HEK293T (cell line): ENCODE measurements around the gene MBD3L4.

ENCODE experiments used
- CTCF ChIA-PET: fragments of 350-600 bp; formaldehyde crosslinking; extraction: SDS; loops from one replicate; lab custom pipeline; 2021; ENCODE audit warnings: antibody characterized with exemption, inconsistent platforms; lab: Yijun Ruan, JAX
- POLR2A ChIA-PET: fragments of 350-600 bp; formaldehyde crosslinking; extraction: SDS; loops from one replicate; lab custom pipeline; 2020; ENCODE audit warnings: antibody characterized with exemption, inconsistent platforms; lab: Yijun Ruan, JAX
- DNase-seq: peaks from one replicate; pipeline ENCODE4 v3.0.0; 2012; ENCODE audit warnings: mixed read lengths; ENCODE audit errors: extremely low spot score
- ARNT ChIP-seq: fragments of 450-650 bp; IDR thresholded peaks from 2 replicates; pipeline ENCODE4 v1.6.1; 2017; ENCODE audit warnings: mild to moderate bottlenecking
- BHLHE40 ChIP-seq: fragments of 450-650 bp; IDR thresholded peaks from 2 replicates; pipeline ENCODE4 v1.6.1; 2016; ENCODE audit warnings: mild to moderate bottlenecking, moderate library complexity, borderline replicate concordance
- CTBP1 ChIP-seq: fragments of 450-650 bp; IDR thresholded peaks from 2 replicates; pipeline ENCODE4 v1.6.1; 2016; ENCODE audit warnings: borderline replicate concordance
- ELF4 ChIP-seq: fragments of 450-650 bp; IDR thresholded peaks from 2 replicates; pipeline ENCODE4 v1.6.1; 2017; ENCODE audit warnings: antibody characterized with exemption
- FOXA1 ChIP-seq: fragments of 450-650 bp; IDR thresholded peaks from 2 replicates; pipeline ENCODE4 v1.6.1; 2016; ENCODE audit warnings: mild to moderate bottlenecking
- FOXK2 ChIP-seq: fragments of 450-650 bp; IDR thresholded peaks from 2 replicates; pipeline ENCODE4 v1.6.1; 2016; ENCODE audit warnings: mild to moderate bottlenecking
- FOXM1 ChIP-seq: fragments of 450-650 bp; IDR thresholded peaks from 2 replicates; pipeline ENCODE4 v1.6.1; 2017; ENCODE audit warnings: mild to moderate bottlenecking, borderline replicate concordance
- HDGF ChIP-seq: fragments of 450-650 bp; IDR thresholded peaks from 2 replicates; pipeline ENCODE4 v1.6.1; 2017; ENCODE audit warnings: antibody characterized with exemption, borderline replicate concordance
- L3MBTL2 ChIP-seq: fragments of 450-650 bp; conservative IDR thresholded peaks from 2 replicates; pipeline ENCODE4 v1.6.1; 2016; ENCODE audit warnings: mild to moderate bottlenecking
- LEF1 ChIP-seq: fragments of 450-650 bp; IDR thresholded peaks from 2 replicates; pipeline ENCODE4 v1.6.1; 2017; ENCODE audit warnings: mild to moderate bottlenecking, borderline replicate concordance
- NFRKB ChIP-seq: fragments of 450-650 bp; IDR thresholded peaks from 2 replicates; pipeline ENCODE4 v1.6.1; 2016; ENCODE audit warnings: mild to moderate bottlenecking, moderate library complexity
- PKNOX1 ChIP-seq: fragments of 450-650 bp; IDR thresholded peaks from 2 replicates; pipeline ENCODE4 v1.6.1; 2016
- SP1 ChIP-seq: fragments of 450-650 bp; IDR thresholded peaks from 2 replicates; pipeline ENCODE4 v1.6.1; 2017
- SUZ12 ChIP-seq: fragments of 450-650 bp; IDR thresholded peaks from 2 replicates; pipeline ENCODE4 v1.6.1; 2016; ENCODE audit warnings: mild to moderate bottlenecking
- TARDBP ChIP-seq: fragments of 450-650 bp; IDR thresholded peaks from 2 replicates; pipeline ENCODE4 v1.6.1; 2016
- ZNF384 ChIP-seq: fragments of 450-650 bp; IDR thresholded peaks from 2 replicates; pipeline ENCODE4 v1.6.1; 2016

The MBD3L4 gene

GRCh38 chr19:7004313-7004931 is 35.6 kb downstream of the MBD3L4 start:
- ChIA-PET CTCF (no interaction called here), POLR2A (no interaction called here)
- TF ChIP-seq SUZ12 (no peak), ARNT (no peak), NFRKB (no peak), BHLHE40 (no peak), LEF1 (no peak), HDGF (no peak), FOXM1 (no peak), L3MBTL2 (no peak), FOXA1 (no peak), ZNF384 (no peak), PKNOX1 (no peak), FOXK2 (no peak), TARDBP (no peak)
- DNase-seq = no peak

GRCh38 chr19:7000816-7001215 is 39.2 kb downstream of the MBD3L4 start:
- no peak for DNase-seq
- ChIA-PET CTCF (interaction anchor here (0.7 kb wide), 1 partner anchor 16 kb away, joined by 3 read pairs; no protein-coding TSS in a partner anchor), POLR2A (no interaction called here)
- TF ChIP-seq TARDBP (no peak), SUZ12 (no peak), L3MBTL2 (no peak), ARNT (no peak), FOXA1 (no peak), PKNOX1 (no peak), BHLHE40 (no peak), SP1 (no peak), ELF4 (no peak), NFRKB (no peak), LEF1 (no peak), HDGF (no peak), CTBP1 (no peak), FOXK2 (no peak), FOXM1 (no peak)

- ChIA-PET CTCF (no interaction called here), POLR2A (no interaction called here)
- TF ChIP-seq FOXK2 = no peak
- no peak for TF ChIP-seq PKNOX1
- no peak for TF ChIP-seq ZNF384
- no peak for TF ChIP-seq BHLHE40
- TF ChIP-seq SUZ12 = no peak
- no peak for TF ChIP-seq HDGF
- no peak for TF ChIP-seq ARNT
- no peak for TF ChIP-seq LEF1
- no peak for TF ChIP-seq SP1
- TF ChIP-seq NFRKB = no peak
- no peak for TF ChIP-seq CTBP1
- no peak for TF ChIP-seq FOXM1
- no peak for TF ChIP-seq FOXA1
- no peak for TF ChIP-seq ELF4
- TF ChIP-seq L3MBTL2 = no peak
- no peak for DNase-seq
Measured at GRCh38 chr19:7000333-7000732, 39.6 kb downstream of the MBD3L4 start.

GRCh38 chr19:6999933-7000332 is 40.0 kb downstream of the MBD3L4 start:
- ChIA-PET POLR2A (no interaction called here), CTCF (no interaction called here)
- no peak for TF ChIP-seq ARNT
- TF ChIP-seq L3MBTL2 = no peak
- no peak for TF ChIP-seq NFRKB
- TF ChIP-seq BHLHE40 = no peak
- TF ChIP-seq FOXA1 = no peak
- no peak for TF ChIP-seq ZNF384
- no peak for TF ChIP-seq TARDBP
- no peak for TF ChIP-seq PKNOX1
- no peak for TF ChIP-seq SUZ12
- TF ChIP-seq ELF4 = no peak
- TF ChIP-seq HDGF = no peak
- TF ChIP-seq LEF1 = no peak
- TF ChIP-seq SP1 = no peak
- no peak for TF ChIP-seq FOXM1
- TF ChIP-seq FOXK2 = no peak
- TF ChIP-seq CTBP1 = no peak
- no peak for DNase-seq

- ChIA-PET CTCF (no interaction called here), POLR2A (no interaction called here)
- DNase-seq = no peak
- TF ChIP-seq NFRKB = no peak
- no peak for TF ChIP-seq ZNF384
- no peak for TF ChIP-seq FOXK2
- TF ChIP-seq BHLHE40 = no peak
- TF ChIP-seq ARNT = no peak
- no peak for TF ChIP-seq TARDBP
- no peak for TF ChIP-seq FOXA1
- no peak for TF ChIP-seq SUZ12
- no peak for TF ChIP-seq FOXM1
- TF ChIP-seq ELF4 = no peak
- TF ChIP-seq HDGF = no peak
- TF ChIP-seq CTBP1 = no peak
- TF ChIP-seq LEF1 = no peak
- TF ChIP-seq SP1 = no peak
- no peak for TF ChIP-seq L3MBTL2
Measured at GRCh38 chr19:6997679-6998445, 42.1 kb downstream of the MBD3L4 start.
